Measurements from ENCODE around the gene B4GALNT3. TPM values are rescaled to one million over a fixed set of nuclear protein-coding genes. Genes with fewer than 3 reads are reported as not detected.

The B4GALNT3 gene
- total and polyA plus RNA-seq, 10 of the 15 experiments (the other 5 are each of a cell fraction or from before 2014, with no cell fraction given) = 0.05 to 4.2 (median 2.7) TPM; not detected in 1

DNA sequence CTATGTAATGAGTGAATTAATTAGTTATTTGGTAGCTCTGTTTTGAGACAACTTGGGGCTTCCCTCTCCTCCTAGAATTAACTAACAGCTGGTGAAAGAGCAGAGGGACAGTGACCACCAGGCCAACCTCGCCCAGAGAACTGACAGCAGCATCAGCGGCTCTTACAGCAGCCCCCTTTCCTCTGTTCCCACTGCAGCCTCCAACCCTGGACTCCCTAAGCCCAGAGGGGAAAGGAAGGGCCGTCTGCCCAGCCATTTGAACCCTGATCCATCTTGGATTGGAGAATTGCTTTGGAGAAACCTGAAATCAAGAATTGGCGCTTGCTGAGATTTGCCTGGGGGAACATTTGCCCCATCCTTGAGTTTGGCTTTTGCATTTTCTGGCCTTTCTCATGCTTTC, 45.5 kb downstream of the B4GALNT3 start:
- TF ChIP-seq, protein P1, sequence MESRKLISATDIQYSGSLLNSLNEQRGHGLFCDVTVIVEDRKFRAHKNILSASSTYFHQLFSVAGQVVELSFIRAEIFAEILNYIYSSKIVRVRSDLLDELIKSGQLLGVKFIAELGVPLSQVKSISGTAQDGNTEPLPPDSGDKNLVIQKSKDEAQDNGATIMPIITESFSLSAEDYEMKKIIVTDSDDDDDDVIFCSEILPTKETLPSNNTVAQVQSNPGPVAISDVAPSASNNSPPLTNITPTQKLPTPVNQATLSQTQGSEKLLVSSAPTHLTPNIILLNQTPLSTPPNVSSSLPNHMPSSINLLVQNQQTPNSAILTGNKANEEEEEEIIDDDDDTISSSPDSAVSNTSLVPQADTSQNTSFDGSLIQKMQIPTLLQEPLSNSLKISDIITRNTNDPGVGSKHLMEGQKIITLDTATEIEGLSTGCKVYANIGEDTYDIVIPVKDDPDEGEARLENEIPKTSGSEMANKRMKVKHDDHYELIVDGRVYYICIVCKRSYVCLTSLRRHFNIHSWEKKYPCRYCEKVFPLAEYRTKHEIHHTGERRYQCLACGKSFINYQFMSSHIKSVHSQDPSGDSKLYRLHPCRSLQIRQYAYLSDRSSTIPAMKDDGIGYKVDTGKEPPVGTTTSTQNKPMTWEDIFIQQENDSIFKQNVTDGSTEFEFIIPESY (IDR thresholded peaks at IDR 0.05) = no peak
- TF ChIP-seq MYC (IDR thresholded peaks at IDR 0.05; ENCODE audit: insufficient read depth, insufficient read length, insufficient replicate concordance, low read length, severe bottlenecking) (no peak), SIX5 (IDR thresholded peaks at IDR 0.05; ENCODE audit: low read depth, low read length, severe bottlenecking) (no peak), YBX1 (IDR thresholded peaks at IDR 0.05) (no peak), IRF4 (IDR thresholded peaks at IDR 0.05; ENCODE audit: low read depth, low read length) (no peak), CBX3 (IDR thresholded peaks at IDR 0.05; ENCODE audit: borderline replicate concordance, low read depth) (no peak), SREBF2 (IDR thresholded peaks at IDR 0.05; ENCODE audit: low read length) (no peak), RB1 (IDR thresholded peaks at IDR 0.05; ENCODE audit: borderline replicate concordance) (no peak), JUNB (IDR thresholded peaks at IDR 0.05) (no peak), BACH1 (IDR thresholded peaks at IDR 0.05; ENCODE audit: borderline replicate concordance) (no peak), RBBP5 (conservative IDR thresholded peaks at IDR 0.05) (no peak)
- TF ChIP-seq, protein P2, sequence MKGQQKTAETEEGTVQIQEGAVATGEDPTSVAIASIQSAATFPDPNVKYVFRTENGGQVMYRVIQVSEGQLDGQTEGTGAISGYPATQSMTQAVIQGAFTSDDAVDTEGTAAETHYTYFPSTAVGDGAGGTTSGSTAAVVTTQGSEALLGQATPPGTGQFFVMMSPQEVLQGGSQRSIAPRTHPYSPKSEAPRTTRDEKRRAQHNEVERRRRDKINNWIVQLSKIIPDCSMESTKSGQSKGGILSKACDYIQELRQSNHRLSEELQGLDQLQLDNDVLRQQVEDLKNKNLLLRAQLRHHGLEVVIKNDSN (IDR thresholded peaks at IDR 0.05; ENCODE audit: borderline replicate concordance, extremely low read length, insufficient read depth, low read depth, low read length) = no peak
- TF ChIP-seq, protein P3, sequence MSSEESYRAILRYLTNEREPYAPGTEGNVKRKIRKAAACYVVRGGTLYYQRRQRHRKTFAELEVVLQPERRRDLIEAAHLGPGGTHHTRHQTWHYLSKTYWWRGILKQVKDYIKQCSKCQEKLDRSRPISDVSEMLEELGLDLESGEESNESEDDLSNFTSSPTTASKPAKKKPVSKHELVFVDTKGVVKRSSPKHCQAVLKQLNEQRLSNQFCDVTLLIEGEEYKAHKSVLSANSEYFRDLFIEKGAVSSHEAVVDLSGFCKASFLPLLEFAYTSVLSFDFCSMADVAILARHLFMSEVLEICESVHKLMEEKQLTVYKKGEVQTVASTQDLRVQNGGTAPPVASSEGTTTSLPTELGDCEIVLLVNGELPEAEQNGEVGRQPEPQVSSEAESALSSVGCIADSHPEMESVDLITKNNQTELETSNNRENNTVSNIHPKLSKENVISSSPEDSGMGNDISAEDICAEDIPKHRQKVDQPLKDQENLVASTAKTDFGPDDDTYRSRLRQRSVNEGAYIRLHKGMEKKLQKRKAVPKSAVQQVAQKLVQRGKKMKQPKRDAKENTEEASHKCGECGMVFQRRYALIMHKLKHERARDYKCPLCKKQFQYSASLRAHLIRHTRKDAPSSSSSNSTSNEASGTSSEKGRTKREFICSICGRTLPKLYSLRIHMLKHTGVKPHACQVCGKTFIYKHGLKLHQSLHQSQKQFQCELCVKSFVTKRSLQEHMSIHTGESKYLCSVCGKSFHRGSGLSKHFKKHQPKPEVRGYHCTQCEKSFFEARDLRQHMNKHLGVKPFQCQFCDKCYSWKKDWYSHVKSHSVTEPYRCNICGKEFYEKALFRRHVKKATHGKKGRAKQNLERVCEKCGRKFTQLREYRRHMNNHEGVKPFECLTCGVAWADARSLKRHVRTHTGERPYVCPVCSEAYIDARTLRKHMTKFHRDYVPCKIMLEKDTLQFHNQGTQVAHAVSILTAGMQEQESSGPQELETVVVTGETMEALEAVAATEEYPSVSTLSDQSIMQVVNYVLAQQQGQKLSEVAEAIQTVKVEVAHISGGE (CRISPR knock-in tag; IDR thresholded peaks at IDR 0.05) = no peak
- Histone ChIP-seq H3K27me3 (replicated peaks in 1 of 2; ENCODE audit: control insufficient read depth in 2 of 2, insufficient read depth in 2 of 2, low read length in 1 of 2) (peaks cover 2 to 9% of the 10 kb centered on the region in 2 experiments; a peak in 3 of 4 replicates), H3K36me3 (ENCODE audit: control insufficient read depth in 2 of 2, insufficient read depth in 2 of 2, low read length in 1 of 2) (no peaks in the 10 kb centered on the region), H3K79me2 (ENCODE audit: control insufficient read depth, insufficient read depth, low read length) (no peaks in the 10 kb centered on the region), H3K4me3 (no peak overlapping the region), H3K4me1 (ENCODE audit: control insufficient read depth, insufficient read depth, low read length) (no peaks in the 10 kb centered on the region), H3K4me2 (ENCODE audit: control insufficient read depth, insufficient read depth) (no peak overlapping the region), H4K20me1 (ENCODE audit: control insufficient read depth, insufficient read depth) (no peaks in the 10 kb centered on the region), H2AFZ (ENCODE audit: control insufficient read depth, low read depth, low read length) (no peak overlapping the region), H3K9me3 (replicated peaks; ENCODE audit: control insufficient read depth, insufficient read depth, low read length) (no peaks in the 10 kb centered on the region), H3K9ac (ENCODE audit: control insufficient read depth, insufficient read depth, low read length) (no peak overlapping the region), H3K27ac (ENCODE audit: control insufficient read depth, insufficient read depth) (no peak overlapping the region)
- no peak for DNase-seq (ENCODE audit: low read depth, low spot score)
- no peak for ATAC-seq
- FAIRE-seq = no peak
- in situ Hi-C loops (cut with MboI) (no loop called here), intact Hi-C loops (cut with micrococcal nuclease; ENCODE audit: unreplicated experiment) (no loop called here)
- ChIA-PET CTCF (interaction anchor here (0.6 kb wide), 1 partner anchor 507 kb away, joined by 3 read pairs; no protein-coding TSS in a partner anchor), SMC1A (ENCODE audit: uncharacterized antibody, unreplicated experiment) (no interaction called here), RAD21 (ENCODE audit: unreplicated experiment) (no interaction called here), POLR2A (no interaction called here)
- no TSS peak for BruUV-seq (replicated peaks)
- 52% methylated on average over 4 of the region's 4 CpGs for WGBS (ENCODE audit: insufficient coverage, insufficient replicate concordance, low lambda C conversion rate, missing lambda C conversion rate)

Data from GM12878 (cell line).